Peyer's patch (tissue), 4 donors: ENCODE results near the gene MBTPS1.

Source experiments
- CTCF ChIP-seq, 6 experiments: fragments of 450-650 bp in 4 of 6; fragments of 200-600 bp in 2 of 6; sonication (generic) in 1 of 6; IDR thresholded peaks; one replicate each; pipeline ENCODE4 v1.5.1; 2017 to 2019; ENCODE audit warnings: antibody characterized with exemption in 6 of 6, mild to moderate bottlenecking in 3 of 6, moderate library complexity in 1 of 6
- POLR2A ChIP-seq, 2 donors: fragments of 450-650 bp; IDR thresholded peaks; one replicate each; pipeline ENCODE4 v1.5.1; 2017; ENCODE audit warnings: antibody characterized with exemption in 2 of 2, mild to moderate bottlenecking in 2 of 2, moderate library complexity in 2 of 2

GRCh38 chr16:84007965-84008364 is 108.8 kb downstream of the MBTPS1 start:
- TF ChIP-seq CTCF (IDR thresholded peaks at IDR 0.05) (no peak), POLR2A (IDR thresholded peaks at IDR 0.05) (no peak)
